ENCODE results near the gene EMD. TPM values are rescaled to one million over a fixed set of nuclear protein-coding genes. Genes with fewer than 3 reads are reported as not detected.
"Not testable (repeated sequence)": the region's sequence is repeated elsewhere in the genome, so short reads cannot be mapped to it uniquely, and the experiment has no call there.

The EMD gene
- total RNA-seq, 1 experiment from 2014 or later = 42.3 TPM

DNA sequence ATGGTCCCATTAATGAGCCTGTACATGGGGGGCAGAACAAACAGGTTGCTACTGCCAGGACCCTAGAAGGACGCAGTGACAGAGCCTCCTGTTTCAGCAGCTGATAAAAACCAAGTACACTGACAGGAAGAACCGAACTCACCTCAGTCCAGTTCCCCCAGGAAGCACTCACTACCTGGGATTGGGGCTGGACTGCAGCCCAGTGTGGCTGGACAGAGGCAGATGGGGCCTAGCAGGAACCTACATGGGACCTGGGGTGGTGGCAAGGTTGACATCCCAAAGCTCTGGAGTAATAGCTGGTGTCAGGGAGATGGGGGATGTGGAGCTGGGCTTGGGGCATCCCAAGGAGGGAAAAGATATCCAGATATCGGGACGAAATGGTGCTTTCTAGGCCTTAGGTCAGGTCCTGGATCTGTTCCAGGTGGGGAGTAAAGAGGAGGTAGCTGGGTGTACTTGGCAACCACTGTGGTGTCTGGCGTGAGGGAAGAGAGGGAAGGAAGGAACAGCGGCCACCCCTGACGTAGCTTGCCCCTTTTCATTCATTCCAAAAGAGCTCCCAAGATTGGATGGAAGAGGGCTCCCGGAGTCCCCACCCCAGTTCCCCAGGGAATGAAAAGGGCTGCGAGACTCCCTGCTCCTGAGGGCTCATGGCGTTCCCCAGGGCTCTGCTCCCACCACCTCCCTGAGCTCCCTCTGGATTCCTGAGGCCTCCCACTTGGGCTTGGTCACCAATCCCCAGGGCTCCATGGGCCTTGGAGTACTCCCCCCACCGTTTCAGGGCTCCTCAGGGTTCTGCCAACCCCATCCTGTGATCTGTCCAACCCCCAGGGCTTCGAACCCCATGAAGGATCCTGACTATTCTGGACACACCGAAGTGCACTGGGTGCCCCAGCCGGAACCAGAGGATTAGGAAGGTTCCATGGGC lies 4.5 kb downstream of the EMD start:
- Histone ChIP-seq H3K9me3 (replicated peaks) (no peaks in the 10 kb centered on the region), H3K36me3 (peaks cover 25% of the 10 kb centered on the region), H3K4me1 (replicated peaks) (peaks cover 48% of the 10 kb centered on the region), H3K4me3 (no peak overlapping the region), H3K27me3 (replicated peaks) (no peaks in the 10 kb centered on the region), H3K27ac (no peak overlapping the region)
- DNase-seq (ENCODE audit: low read depth in 1 of 2, low spot score in 2 of 2) = no peak

DNA sequence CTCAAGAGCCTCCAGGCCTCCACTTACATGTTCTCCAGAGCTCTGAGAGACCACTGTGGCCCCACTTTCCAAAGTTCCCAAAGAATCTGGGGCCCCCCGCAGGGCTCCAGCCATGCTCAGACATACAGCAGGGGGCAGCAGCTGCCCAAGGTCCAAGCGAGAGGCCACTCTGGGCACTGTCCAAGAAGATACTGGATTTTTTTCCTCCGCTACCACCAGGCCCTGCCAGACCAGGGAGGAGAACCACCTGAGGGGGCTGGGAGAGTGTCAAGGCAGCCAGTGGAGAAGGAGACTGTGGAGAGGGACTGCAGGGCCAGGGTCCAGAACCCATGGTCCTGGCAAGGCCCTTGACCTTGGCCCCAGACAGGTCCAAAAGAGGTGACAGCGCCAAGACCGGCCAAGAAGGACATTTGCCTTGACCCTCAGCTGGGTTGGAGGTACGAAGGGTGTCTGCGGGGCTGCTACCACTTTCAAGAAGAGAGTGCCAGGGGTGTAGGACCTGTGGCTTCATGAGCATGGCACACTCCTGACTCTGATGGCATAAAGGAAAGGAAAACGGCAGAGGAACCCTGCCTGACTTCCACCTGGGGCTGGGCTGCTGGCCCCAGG lies 5.3 kb downstream of the EMD start:
- Histone ChIP-seq H3K36me3 (peaks cover 23% of the 10 kb centered on the region), H3K9me3 (replicated peaks) (no peaks in the 10 kb centered on the region), H3K27ac (peak overlapping the region; percentile 26; the same call in 1 of the 2 replicates), H3K27me3 (replicated peaks) (no peaks in the 10 kb centered on the region), H3K4me3 (no peak overlapping the region), H3K4me1 (replicated peaks) (peaks cover 48% of the 10 kb centered on the region)
- no peak for DNase-seq (ENCODE audit: low read depth in 1 of 2, low spot score in 2 of 2)

DNA sequence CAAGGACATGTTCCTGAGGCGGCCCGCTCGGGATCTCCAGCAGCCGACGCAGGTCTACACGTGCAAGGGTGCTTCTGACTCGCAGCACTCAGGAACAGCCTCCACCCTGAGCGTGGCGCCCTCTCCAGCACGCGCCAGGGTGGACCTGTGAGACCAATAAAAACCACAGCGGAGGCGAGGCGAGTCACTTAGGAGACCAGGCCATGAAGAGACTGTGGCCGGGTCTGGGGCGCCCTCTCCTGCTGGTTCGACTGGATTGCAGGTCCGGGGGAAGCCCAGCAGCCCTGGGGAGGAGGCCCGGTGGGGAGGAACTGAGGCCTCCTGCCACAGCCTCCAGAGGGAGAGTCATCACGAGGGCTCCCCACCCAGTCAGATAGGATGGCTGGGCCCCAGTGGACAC lies 9.0 kb downstream of the EMD start:
- peaks cover 18% of the 10 kb centered on the region for H3K4me1 ChIP-seq (replicated peaks)
- H3K27ac ChIP-seq; H3K4me3 ChIP-seq; H3K9me3 ChIP-seq (replicated peaks); H3K27me3 ChIP-seq (replicated peaks); DNase-seq (ENCODE audit: low read depth in 1 of 2, low spot score in 2 of 2); H3K36me3 ChIP-seq: not testable (repeated sequence)

DNA sequence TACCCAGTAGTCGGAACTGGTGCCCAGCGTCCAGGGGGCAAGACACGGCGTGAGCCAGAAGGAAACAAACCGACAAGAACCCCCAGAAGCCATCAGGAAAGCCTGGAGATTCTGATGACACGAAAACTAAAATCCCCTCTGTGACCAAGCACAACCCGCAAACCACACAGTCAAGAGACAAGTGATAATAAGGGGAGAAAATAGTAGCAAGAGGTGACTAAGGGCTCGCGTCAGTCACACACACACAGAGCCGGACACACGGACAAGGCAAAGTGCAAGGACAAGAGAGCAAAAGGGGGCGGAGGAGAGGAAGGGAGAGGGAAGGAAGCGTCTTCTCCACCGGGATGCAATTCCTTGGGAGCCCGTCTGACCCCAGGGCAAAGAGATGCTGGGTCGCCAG lies 9.6 kb downstream of the EMD start:
- H3K4me1 ChIP-seq (replicated peaks) = peaks cover 12% of the 10 kb centered on the region
- H3K27ac ChIP-seq; H3K27me3 ChIP-seq (replicated peaks); H3K9me3 ChIP-seq (replicated peaks); H3K4me3 ChIP-seq; DNase-seq (ENCODE audit: low read depth in 1 of 2, low spot score in 2 of 2); H3K36me3 ChIP-seq: not testable (repeated sequence)

DNA sequence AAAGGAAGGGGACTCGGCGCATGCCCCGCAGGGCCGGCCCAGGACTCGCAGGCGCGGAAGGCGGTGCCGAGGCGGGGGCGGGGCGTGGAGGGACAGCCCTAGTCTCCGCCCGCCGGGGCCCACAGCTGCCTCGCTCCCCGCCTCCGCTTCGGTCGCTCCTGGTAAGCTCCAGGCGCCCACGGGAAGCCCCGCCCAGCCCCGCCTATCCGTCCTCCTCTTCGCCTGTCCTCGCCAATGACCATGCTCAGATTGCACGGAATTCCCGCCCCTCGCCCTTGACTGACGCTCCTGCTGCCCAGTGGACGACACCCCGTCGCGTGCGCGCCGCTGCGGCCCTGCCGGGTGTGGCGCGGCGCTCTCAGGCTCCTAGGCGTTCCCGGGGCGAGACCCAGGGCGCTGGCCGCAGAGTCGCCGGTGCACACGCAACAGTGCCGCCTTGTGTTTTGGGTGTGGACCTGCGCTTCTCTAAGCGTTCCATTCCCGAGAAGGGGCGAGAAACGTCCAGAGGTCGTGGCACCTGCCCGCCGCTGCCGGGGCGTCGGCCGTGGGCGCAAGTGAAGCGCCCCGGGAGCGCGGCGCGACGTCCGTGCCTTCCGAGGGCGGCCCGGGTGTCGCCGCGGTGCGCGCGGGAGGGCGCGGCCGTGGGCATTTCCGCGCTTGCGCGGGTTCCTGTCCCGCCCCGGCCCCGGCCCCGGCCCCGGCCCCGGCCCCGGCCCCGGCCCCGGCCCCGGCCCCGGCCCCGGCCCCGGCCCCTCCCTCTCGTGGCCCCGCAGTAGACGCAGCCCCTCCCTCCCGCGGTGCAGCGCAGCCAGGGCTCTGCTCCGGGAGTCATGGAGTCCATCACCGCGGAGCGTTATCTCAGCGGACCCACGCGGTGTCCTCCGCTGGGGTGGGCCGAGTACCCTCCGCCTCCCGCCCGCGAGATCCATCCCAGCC lies 11.0 kb downstream of the EMD start:
- H3K36me3 ChIP-seq; H3K9me3 ChIP-seq (replicated peaks); H3K4me3 ChIP-seq; H3K27me3 ChIP-seq (replicated peaks); H3K4me1 ChIP-seq (replicated peaks); H3K27ac ChIP-seq; DNase-seq (ENCODE audit: low read depth in 1 of 2, low spot score in 2 of 2): not testable (repeated sequence)

DNA sequence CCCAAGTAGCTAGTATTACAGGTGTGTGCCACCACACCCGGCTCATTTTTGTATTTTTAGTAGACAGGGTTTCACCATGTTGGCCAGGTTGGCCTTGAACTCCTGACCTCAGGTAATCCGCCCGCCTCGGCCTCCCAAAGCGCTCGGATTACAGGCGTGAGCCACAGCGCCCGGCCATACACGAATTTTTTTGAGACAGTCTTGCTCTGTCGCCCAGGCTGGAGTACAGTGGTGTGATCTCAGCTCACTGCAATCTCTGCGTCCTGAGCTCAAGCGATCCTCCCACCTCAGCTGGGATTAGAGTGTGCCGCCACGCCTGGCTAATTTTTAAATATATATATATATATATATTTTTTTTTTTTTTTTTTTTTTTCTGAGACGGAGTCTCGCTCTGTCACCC lies 17.3 kb downstream of the EMD start:
- not testable (repeated sequence) for DNase-seq (ENCODE audit: low read depth in 1 of 2, low spot score in 2 of 2); H3K27me3 ChIP-seq (replicated peaks); H3K4me3 ChIP-seq; H3K9me3 ChIP-seq (replicated peaks); H3K27ac ChIP-seq
- Histone ChIP-seq H3K4me1 (replicated peaks) (peaks cover 16% of the 10 kb centered on the region), H3K36me3 (peaks cover 31% of the 10 kb centered on the region)

DNA sequence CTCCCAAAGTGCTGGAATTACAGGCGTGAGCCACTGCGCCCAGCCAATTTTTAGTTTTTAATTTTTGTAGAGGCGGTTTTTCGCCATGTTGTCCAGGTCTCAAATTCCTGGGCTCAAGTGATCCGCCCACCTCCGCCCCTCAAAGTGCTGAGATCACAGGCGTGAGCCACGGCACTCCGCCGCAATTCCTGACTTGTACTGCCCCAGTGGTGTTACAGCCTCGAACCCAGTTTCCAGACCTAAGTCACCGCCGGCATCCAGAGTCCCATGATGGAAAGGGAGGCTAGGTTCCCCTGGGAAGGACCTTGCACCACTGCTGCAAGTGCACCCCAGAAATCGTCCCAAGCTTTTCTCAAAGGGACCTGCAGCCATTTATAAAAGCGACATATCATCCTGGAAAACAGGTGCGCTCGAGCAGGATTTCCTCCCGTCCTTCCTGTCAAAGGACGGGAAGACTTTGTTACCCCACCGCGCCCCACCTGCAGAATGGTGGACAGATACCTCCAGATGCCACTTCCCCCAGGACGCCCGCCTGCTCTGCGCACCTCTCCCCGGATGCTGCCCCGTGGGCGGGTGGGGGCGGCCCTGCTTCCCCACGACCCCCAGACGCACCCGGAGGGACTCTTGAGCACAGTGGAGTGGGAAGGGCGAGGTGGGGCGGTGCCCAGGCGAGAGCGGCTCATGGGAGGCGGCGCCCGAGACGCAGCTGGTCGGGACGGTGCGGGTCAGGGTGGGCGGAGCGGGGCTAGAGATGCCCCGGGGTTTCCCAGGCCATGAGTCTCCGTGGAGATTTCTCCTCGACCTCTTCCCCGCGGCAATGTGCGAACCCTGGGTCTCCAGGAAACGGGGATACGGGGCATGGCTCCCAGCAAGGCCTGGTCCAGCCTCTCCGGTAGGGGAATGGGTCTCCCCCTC lies 18.1 kb downstream of the EMD start:
- Histone ChIP-seq H3K27ac (peak overlapping the region; percentile 97), H3K36me3 (peaks cover 40% of the 10 kb centered on the region), H3K4me3 (peak overlapping the region; percentile 58), H3K9me3 (replicated peaks) (no peaks in the 10 kb centered on the region), H3K4me1 (replicated peaks) (peaks cover 16% of the 10 kb centered on the region), H3K27me3 (replicated peaks) (no peaks in the 10 kb centered on the region)
- peak in 1 of 2 experiments; percentile 71 for DNase-seq (ENCODE audit: low read depth in 1 of 2, low spot score in 2 of 2)

DNA sequence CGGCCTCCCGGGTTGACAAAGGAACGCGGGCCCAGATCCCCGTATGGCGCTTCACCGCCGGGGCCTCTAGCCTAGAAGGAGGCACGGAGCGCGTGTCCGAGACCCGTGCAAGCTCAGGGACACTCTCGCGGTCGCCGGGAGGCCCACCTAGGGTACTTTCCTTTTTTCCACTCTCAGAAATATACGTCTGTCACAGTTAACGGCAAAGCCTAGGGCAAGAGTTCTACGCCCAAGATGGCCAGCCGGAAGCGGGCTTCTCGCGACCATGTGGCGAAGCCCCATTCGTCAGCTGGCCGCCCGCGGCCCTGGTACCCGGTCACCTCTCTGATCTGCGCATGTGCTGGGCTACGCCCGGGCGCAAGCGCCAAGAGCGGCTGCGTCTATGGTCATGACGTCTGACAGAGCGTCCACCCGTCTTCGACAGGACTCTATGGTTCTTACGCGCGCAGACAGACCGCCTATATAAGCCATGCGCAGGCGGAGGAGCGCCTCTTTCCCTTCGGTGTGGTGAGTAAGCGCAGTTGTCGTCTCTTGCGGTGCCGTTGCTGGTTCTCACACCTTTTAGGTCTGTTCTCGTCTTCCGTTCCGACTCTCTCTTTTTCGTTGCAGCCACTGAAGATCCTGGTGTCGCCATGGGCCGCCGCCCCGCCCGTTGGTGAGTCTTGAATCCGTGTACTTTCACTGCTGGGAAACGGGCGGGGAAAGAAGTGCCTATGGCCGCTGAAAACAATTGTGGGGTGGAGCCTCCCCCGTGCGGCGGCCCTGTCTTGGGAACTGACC lies 19.0 kb downstream of the EMD start, which contains the start of gene RPL10:
Gene RPL10 (plus strand): TSS at position 490 of the 780 bp plus-strand sequence. CDS start 143 bp downstream, at position 633.
- Histone ChIP-seq H3K4me1 (replicated peaks) (peaks cover 16% of the 10 kb centered on the region), H3K27ac (peak within 1 kb of the TSS; percentile 97), H3K4me3 (peak within 1 kb of the TSS; percentile 58), H3K9me3 (replicated peaks) (no peaks in the 10 kb centered on the region), H3K36me3 (peaks cover 41% of the 10 kb centered on the region), H3K27me3 (replicated peaks) (no peaks in the 10 kb centered on the region)
- peak; percentile 86 to 96 for DNase-seq (ENCODE audit: low read depth in 1 of 2, low spot score in 2 of 2)

DNA sequence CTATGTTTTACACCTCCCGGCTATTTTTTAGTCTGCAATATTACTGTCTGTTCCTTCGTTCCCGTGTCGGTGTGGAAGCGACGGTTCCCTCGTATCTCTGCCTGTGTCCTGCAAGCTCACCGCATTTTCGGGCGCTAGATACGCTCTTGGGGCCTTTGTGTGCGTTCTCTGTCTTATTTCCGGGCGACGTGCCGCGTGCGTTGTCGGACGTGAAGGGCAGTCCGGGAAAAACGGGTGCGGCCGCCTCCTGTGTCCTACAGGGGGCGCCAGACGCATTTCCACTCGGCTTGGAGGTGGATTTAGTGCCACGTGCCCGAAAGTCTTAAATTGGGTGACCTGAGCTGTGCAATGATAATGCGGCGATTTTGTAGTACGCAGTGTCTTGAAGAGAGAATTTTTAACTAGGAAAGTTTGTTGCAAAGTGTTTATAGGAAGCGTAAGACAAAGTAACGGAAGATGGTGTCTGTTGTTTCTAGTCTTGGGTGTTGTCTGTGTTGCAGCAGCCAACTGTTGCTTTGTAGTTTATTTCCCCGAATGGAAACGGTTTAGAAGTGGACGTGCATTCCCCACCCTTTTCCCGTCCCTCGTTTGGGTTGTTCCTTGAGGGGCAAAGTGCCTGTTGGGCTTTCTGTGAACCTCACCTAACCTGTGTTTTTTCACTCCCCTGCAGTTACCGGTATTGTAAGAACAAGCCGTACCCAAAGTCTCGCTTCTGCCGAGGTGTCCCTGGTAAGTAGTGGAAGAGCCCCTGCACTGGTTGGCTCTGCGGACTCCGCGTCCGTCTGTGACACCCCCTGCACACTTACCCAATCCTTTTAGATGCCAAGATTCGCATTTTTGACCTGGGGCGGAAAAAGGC lies 19.8 kb downstream of the EMD start:
- DNase-seq (ENCODE audit: low read depth in 1 of 2, low spot score in 2 of 2) = peak; percentile 77 to 79
- Histone ChIP-seq H3K4me1 (replicated peaks) (peaks cover 16% of the 10 kb centered on the region), H3K9me3 (replicated peaks) (no peaks in the 10 kb centered on the region), H3K27me3 (replicated peaks) (no peaks in the 10 kb centered on the region), H3K4me3 (peak overlapping the region; percentile 58), H3K36me3 (peaks cover 41% of the 10 kb centered on the region), H3K27ac (peak overlapping the region; percentile 97)

DNA sequence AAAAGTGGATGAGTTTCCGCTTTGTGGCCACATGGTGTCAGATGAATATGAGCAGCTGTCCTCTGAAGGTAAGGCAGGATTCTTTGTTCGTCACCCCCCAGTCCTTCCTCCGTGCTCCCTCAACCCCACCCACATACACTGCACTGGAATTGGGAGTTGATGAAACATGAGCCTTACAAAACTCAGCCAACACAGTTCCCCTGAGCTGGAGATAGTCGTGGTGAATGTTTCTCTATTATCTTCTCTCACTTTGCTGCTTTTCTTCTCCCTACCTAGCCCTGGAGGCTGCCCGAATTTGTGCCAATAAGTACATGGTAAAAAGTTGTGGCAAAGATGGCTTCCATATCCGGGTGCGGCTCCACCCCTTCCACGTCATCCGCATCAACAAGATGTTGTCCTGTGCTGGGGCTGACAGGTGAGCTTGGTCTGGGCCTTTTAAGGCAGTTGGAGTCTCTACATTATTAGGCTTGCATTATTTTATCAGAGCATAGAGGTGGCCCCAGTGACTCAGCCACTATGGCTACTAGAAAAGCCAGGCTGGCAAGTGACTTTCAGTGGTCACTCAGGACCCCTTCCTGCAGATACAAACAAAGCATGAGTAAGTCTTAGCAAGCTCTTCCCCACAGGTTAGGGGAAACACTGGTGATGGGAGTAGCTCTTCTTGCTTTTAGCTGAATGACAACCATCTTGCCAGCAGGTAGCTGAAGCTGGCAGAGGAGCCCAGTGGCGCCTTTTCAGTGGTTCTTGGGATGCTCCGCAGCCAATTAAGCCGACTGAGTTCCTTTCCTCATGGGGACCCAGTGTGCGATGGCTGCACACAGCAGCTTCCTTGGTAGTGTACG lies 20.7 kb downstream of the EMD start:
- no peak for DNase-seq (ENCODE audit: low read depth in 1 of 2, low spot score in 2 of 2)
- Histone ChIP-seq H3K4me3 (peak overlapping the region; percentile 58), H3K27ac (peak overlapping the region; percentile 97; the same call in 1 of the 2 replicates), H3K27me3 (replicated peaks) (no peaks in the 10 kb centered on the region), H3K9me3 (replicated peaks) (no peaks in the 10 kb centered on the region), H3K36me3 (peaks cover 41% of the 10 kb centered on the region), H3K4me1 (replicated peaks) (peaks cover 16% of the 10 kb centered on the region)

DNA sequence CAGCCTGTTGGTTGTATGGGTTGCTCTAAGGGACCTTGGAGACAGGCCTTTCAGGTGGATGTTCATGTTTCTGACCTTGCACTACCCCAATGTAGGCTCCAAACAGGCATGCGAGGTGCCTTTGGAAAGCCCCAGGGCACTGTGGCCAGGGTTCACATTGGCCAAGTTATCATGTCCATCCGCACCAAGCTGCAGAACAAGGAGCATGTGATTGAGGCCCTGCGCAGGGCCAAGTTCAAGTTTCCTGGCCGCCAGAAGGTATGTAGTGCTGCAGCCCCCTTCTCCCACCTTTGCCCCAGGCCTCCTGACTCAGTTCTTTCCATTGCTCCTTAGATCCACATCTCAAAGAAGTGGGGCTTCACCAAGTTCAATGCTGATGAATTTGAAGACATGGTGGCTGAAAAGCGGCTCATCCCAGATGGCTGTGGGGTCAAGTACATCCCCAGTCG lies 21.3 kb downstream of the EMD start:
- not testable (repeated sequence) for H3K4me3 ChIP-seq; H3K9me3 ChIP-seq (replicated peaks); H3K27me3 ChIP-seq (replicated peaks); H3K27ac ChIP-seq; DNase-seq (ENCODE audit: low read depth in 1 of 2, low spot score in 2 of 2)
- Histone ChIP-seq H3K36me3 (peaks cover 41% of the 10 kb centered on the region), H3K4me1 (replicated peaks) (peaks cover 16% of the 10 kb centered on the region)

Measured in SJSA1 (cell line).